Measurements from ENCODE around the gene METTL2B. TPM values are rescaled to one million over a fixed set of nuclear protein-coding genes. Genes with fewer than 3 reads are reported as not detected.
"Not testable (repeated sequence)": the region's sequence is repeated elsewhere in the genome, so short reads cannot be mapped to it uniquely, and the experiment has no call there.

METTL2B gene
- total RNA-seq, 1 experiment from 2014 or later, result 27.8 TPM

DNA sequence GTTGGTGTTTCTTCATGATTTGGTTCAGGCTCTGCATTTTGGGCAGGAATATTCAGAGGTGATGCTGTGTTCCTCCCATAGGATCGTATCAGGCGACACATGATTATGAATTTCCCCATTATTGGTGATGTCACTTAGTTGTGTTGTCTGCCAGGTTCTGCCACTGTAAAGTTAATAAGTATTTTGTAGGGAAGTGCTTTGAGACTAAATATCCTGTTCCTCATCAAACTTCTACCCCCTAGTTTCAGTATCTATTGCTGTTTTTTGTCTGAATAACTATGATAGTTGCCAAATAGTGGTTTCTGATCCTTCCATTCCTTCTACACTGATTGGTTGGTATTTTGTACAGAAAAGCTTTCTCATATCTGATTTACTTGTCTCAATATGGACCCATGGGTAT lies 28.9 kb downstream of the METTL2B start:
- peaks cover 22% of the 10 kb centered on the region for H3K4me1 ChIP-seq (ENCODE audit: low read length)
- H3K4me3 ChIP-seq (ENCODE audit: low read length); H3K79me2 ChIP-seq (ENCODE audit: low read length); H3K27me3 ChIP-seq (ENCODE audit: low read length); H3K36me3 ChIP-seq (ENCODE audit: insufficient read depth, low read length); H3K9ac ChIP-seq (ENCODE audit: low read length); H4K20me1 ChIP-seq (ENCODE audit: insufficient read depth, low read depth, low read length); H3K27ac ChIP-seq (ENCODE audit: low read length); H3K9me3 ChIP-seq (ENCODE audit: low read length); DNase-seq; H2AFZ ChIP-seq (ENCODE audit: low read length); H3K9me2 ChIP-seq (replicated peaks; ENCODE audit: insufficient read depth, low read length); H3K4me2 ChIP-seq (ENCODE audit: low read depth, low read length, poor library complexity, severe bottlenecking): not testable (repeated sequence)

DNA sequence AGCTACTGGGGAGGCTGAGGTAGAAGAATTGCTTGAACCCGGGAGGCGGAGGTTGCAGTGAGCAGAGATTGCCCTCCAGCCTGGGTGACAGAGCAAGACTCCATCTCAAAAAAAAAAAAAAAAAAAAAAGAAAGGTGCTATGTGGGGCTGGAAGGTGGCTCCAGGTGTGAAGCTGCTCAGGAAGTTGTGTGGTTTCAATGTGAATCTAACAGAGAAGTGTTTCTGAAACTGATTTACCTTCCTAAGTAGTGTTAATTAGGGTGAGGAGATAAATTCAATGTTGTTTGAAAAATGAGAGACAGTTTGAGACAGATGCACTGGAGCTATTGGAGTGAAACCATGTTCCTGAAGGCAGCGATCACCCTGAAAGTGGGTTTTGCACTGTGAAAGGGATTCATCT lies 30.3 kb downstream of the METTL2B start:
- not testable (repeated sequence) for H4K20me1 ChIP-seq (ENCODE audit: insufficient read depth, low read depth, low read length); H3K9me3 ChIP-seq (ENCODE audit: low read length); H3K9me2 ChIP-seq (replicated peaks; ENCODE audit: insufficient read depth, low read length); H3K36me3 ChIP-seq (ENCODE audit: insufficient read depth, low read length); H2AFZ ChIP-seq (ENCODE audit: low read length); H3K27me3 ChIP-seq (ENCODE audit: low read length); H3K79me2 ChIP-seq (ENCODE audit: low read length); DNase-seq
- peak overlapping the region; percentile 43 for H3K4me2 ChIP-seq (ENCODE audit: low read depth, low read length, poor library complexity, severe bottlenecking)
- peak overlapping the region; percentile 77 for H3K27ac ChIP-seq (ENCODE audit: low read length)
- H3K9ac ChIP-seq (ENCODE audit: low read length), result peak overlapping the region; percentile 33; the same call in 1 of the 2 replicates
- H3K4me3 ChIP-seq (ENCODE audit: low read length), result 0 out of 2 replicates have a peak overlapping the region, but pooled peaks have one; percentile 20
- H3K4me1 ChIP-seq (ENCODE audit: low read length), result peaks cover 22% of the 10 kb centered on the region

DNA sequence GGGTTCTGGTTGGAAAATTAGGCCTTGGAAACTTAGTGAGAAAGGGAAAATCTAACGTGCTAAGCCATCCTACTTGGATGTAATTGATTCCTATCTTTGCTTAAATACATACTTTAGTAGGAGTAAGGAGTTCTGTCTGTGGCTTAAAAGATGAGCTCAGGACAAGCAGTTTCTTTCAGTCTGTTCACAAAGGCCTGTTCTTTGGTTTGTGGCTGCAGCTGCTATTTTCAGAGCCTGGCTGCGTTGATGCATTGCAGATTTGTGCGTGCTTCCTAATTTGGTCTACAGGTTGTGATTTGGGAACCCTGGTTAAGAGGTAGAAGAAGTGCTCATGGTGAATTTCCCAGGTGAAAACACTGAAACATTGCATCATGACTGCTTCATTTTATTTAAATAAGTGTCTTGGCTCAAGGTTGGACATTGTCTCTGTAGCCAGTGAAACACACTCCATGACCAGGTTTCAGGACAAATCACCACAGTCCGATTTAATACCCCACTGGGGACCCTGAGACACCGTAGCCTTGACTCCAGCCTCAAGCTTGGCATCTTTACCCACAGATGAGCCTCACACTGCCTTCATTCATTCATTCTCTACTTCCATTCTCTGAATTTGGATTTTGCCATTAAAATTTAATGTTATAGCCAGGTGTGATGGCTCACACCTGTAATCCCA lies 30.9 kb downstream of the METTL2B start:
- peak overlapping the region; percentile 43 for H3K4me2 ChIP-seq (ENCODE audit: low read depth, low read length, poor library complexity, severe bottlenecking)
- not testable (repeated sequence) for DNase-seq; H3K9me2 ChIP-seq (replicated peaks; ENCODE audit: insufficient read depth, low read length); H3K9me3 ChIP-seq (ENCODE audit: low read length); H3K79me2 ChIP-seq (ENCODE audit: low read length); H3K27me3 ChIP-seq (ENCODE audit: low read length); H2AFZ ChIP-seq (ENCODE audit: low read length); H4K20me1 ChIP-seq (ENCODE audit: insufficient read depth, low read depth, low read length); H3K36me3 ChIP-seq (ENCODE audit: insufficient read depth, low read length)
- H3K4me3 ChIP-seq (ENCODE audit: low read length), result 0 out of 2 replicates have a peak overlapping the region, but pooled peaks have one; percentile 20
- H3K9ac ChIP-seq (ENCODE audit: low read length), result peak overlapping the region; percentile 33; the same call in 1 of the 2 replicates
- H3K27ac ChIP-seq (ENCODE audit: low read length), result peak overlapping the region; percentile 70
- peaks cover 22% of the 10 kb centered on the region for H3K4me1 ChIP-seq (ENCODE audit: low read length)

DNA sequence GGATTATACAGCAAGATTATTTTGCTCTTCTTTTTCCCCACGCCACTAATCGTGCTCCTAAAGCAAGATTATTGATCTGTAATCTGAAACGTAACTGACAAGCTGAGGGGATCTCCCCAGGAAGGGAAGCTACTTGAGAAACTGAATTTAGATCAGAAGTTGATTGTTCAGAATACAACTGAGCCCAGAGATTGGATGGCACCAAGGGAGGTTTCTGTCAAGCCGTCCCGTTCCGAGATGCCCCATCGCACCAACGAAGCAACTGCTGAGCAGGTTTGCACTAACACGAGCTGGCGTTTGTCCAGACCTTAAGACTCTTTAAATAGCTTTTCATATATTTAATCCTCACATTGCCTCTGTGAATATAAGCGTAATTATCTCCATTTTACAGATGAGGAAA lies 35.1 kb downstream of the METTL2B start:
- not testable (repeated sequence) for H3K27me3 ChIP-seq (ENCODE audit: low read length); H2AFZ ChIP-seq (ENCODE audit: low read length)

DNA sequence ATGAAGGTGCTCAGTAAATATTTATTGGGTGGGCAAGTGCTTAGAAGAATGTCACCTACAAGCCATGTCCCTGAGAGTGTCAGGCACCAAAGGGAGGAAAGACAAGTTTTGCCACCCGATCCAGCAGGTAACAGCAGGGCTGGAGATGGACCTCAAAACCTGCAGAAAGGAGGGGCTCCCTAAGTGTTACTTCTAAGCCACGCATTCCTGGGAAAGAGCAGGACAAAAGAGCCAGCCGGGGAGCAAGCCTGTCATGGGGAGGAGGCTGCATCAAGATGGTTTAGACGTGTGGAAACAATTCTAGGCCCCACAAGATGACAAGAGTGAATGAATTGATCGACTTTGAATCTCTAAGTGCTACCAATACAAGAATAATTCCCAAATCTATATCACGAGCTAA lies 38.7 kb downstream of the METTL2B start:
- not testable (repeated sequence) for H3K79me2 ChIP-seq (ENCODE audit: low read length); H3K27me3 ChIP-seq (ENCODE audit: low read length); H3K36me3 ChIP-seq (ENCODE audit: insufficient read depth, low read length); H3K27ac ChIP-seq (ENCODE audit: low read length); H2AFZ ChIP-seq (ENCODE audit: low read length); H3K9me2 ChIP-seq (replicated peaks; ENCODE audit: insufficient read depth, low read length); H3K4me1 ChIP-seq (ENCODE audit: low read length); H3K4me2 ChIP-seq (ENCODE audit: low read depth, low read length, poor library complexity, severe bottlenecking); DNase-seq; H3K9ac ChIP-seq (ENCODE audit: low read length); H3K4me3 ChIP-seq (ENCODE audit: low read length); H4K20me1 ChIP-seq (ENCODE audit: insufficient read depth, low read depth, low read length); H3K9me3 ChIP-seq (ENCODE audit: low read length)

More for the DNA sequence above, 35.1 kb downstream of the METTL2B start:
- not testable (repeated sequence) for H3K79me2 ChIP-seq (ENCODE audit: low read length); H3K27ac ChIP-seq (ENCODE audit: low read length); H3K36me3 ChIP-seq (ENCODE audit: insufficient read depth, low read length); H4K20me1 ChIP-seq (ENCODE audit: insufficient read depth, low read depth, low read length); H3K4me1 ChIP-seq (ENCODE audit: low read length); DNase-seq; H3K4me2 ChIP-seq (ENCODE audit: low read depth, low read length, poor library complexity, severe bottlenecking); H3K9me3 ChIP-seq (ENCODE audit: low read length); H3K9me2 ChIP-seq (replicated peaks; ENCODE audit: insufficient read depth, low read length); H3K4me3 ChIP-seq (ENCODE audit: low read length); H3K9ac ChIP-seq (ENCODE audit: low read length)

DNA sequence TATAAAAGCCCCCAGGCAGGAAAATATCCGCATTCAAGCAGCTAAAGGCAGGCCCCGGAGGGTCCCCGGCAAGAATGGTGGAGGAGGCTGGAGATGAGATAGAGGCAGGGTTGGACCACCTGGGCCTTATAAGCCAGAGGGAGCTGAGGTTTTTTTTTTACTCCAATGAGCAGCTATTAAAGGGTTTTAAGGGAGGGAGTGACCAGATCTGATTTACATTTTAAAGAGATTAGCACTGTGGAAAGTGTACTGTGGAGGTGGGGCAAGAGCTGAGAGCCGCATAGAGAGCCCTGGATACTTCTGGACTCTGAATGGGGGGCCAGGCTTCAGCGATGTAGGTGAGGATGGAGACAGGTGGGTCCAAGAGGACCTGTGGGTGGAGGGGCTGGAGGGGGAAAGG lies 40.5 kb downstream of the METTL2B start:
- not testable (repeated sequence) for H3K4me2 ChIP-seq (ENCODE audit: low read depth, low read length, poor library complexity, severe bottlenecking); H3K4me1 ChIP-seq (ENCODE audit: low read length); H3K9me3 ChIP-seq (ENCODE audit: low read length); H4K20me1 ChIP-seq (ENCODE audit: insufficient read depth, low read depth, low read length); H3K4me3 ChIP-seq (ENCODE audit: low read length); H3K9me2 ChIP-seq (replicated peaks; ENCODE audit: insufficient read depth, low read length); H3K9ac ChIP-seq (ENCODE audit: low read length); H2AFZ ChIP-seq (ENCODE audit: low read length); H3K27me3 ChIP-seq (ENCODE audit: low read length); H3K27ac ChIP-seq (ENCODE audit: low read length); H3K36me3 ChIP-seq (ENCODE audit: insufficient read depth, low read length); H3K79me2 ChIP-seq (ENCODE audit: low read length)
- DNase-seq, result peak; percentile 42

DNA sequence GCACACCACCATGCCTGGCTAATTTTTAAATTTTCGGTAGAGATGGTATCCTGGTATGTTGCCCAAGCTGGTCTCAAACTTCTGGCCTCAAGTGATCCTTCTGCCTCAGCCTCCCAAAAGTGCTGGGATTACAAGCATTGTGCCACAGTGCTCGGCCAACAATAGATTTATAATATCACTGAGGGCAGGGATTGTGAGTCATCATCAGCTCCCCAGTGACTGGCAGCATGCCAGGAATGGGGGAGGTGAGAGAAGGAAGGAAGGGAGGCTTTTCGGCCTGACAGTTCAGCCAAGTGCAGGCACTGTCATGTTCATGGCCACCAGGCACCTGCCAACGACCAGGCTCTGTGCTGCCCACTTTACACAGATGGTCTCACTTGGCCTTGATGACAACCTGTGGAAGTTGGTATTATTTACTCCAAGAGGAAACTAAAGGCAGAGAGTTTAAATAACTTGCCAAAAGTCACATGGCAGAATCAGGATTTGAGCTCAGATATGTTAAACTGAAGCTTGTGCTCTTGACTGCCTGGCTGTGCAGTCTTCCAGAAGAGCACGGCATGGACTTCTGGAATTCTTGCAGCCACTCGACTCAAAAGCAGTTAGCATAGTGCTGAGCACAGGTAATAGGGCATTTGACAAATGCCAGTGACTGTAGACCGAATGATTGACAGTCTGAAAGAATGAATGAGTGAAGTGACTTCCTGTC lies 46.8 kb downstream of the METTL2B start:
- not testable (repeated sequence) for H3K79me2 ChIP-seq (ENCODE audit: low read length); H4K20me1 ChIP-seq (ENCODE audit: insufficient read depth, low read depth, low read length); H3K9ac ChIP-seq (ENCODE audit: low read length); H3K4me3 ChIP-seq (ENCODE audit: low read length); H3K4me2 ChIP-seq (ENCODE audit: low read depth, low read length, poor library complexity, severe bottlenecking); H3K9me3 ChIP-seq (ENCODE audit: low read length); H3K4me1 ChIP-seq (ENCODE audit: low read length); H2AFZ ChIP-seq (ENCODE audit: low read length); H3K27ac ChIP-seq (ENCODE audit: low read length); H3K36me3 ChIP-seq (ENCODE audit: insufficient read depth, low read length); H3K9me2 ChIP-seq (replicated peaks; ENCODE audit: insufficient read depth, low read length); H3K27me3 ChIP-seq (ENCODE audit: low read length)
- DNase-seq, result peak; percentile 79

DNA sequence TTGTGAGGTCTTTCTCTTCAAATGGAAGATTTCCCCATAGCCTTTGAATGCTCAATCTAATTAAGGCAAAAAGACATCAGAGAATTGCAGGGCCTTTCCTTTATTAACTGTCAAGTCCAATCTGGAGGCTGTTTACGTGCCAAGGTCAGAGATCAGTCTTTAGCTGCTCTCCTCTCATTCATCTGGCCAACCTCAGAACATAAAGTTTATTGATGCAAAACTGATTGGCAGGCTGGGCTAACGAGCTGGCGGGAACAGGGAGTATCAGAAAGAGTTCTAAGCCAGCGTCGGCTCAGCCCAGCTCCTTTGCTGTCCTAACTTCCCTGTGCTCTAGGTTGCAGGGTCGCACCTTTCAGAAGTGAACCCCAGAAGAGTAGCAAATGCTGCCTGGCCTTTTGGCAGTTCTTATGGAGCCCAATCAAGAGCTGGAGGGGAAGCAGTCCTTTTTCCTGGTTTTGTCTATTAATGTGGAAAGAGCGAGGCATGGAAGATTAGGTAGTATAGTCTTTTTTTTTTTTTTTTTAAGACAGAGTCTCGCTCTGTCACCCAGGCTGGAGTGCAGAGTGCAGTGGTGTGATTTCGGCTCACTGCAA lies 47.5 kb downstream of the METTL2B start:
- H3K4me3 ChIP-seq (ENCODE audit: low read length); H4K20me1 ChIP-seq (ENCODE audit: insufficient read depth, low read depth, low read length); H3K36me3 ChIP-seq (ENCODE audit: insufficient read depth, low read length); H2AFZ ChIP-seq (ENCODE audit: low read length); H3K9me2 ChIP-seq (replicated peaks; ENCODE audit: insufficient read depth, low read length); H3K4me1 ChIP-seq (ENCODE audit: low read length); H3K27ac ChIP-seq (ENCODE audit: low read length); H3K79me2 ChIP-seq (ENCODE audit: low read length); H3K4me2 ChIP-seq (ENCODE audit: low read depth, low read length, poor library complexity, severe bottlenecking); H3K9ac ChIP-seq (ENCODE audit: low read length); H3K9me3 ChIP-seq (ENCODE audit: low read length); DNase-seq; H3K27me3 ChIP-seq (ENCODE audit: low read length): not testable (repeated sequence)
